Stromal cell of bone marrow (primary cell): ENCODE measurements around the gene NOS1AP.

ENCODE experiments used
- DNase-seq: peaks from one replicate; pipeline ENCODE4 v3.0.0-alpha.2; 2012; ENCODE audit warnings: low read depth

The NOS1AP gene

DNA sequence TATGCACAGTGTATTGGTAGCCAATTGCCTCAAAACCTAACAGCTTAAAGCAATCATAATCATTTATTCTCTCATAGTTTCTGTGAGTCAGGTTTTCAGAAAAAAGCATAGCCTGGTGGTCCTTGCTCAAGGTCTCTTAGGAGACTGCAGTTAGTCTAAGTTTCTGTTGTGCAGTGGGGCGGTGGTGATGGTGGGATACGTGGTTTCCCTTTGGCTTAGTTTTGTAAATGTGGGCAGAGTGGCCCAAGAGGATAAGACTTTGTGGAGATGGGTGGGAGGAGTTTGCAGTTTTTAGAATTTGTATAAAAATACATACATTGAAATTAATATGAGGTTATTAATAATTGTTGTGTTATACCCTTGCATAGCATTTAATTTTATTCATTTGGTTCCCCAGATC, 68.6 kb downstream of the NOS1AP start:
- no peak for DNase-seq

DNA sequence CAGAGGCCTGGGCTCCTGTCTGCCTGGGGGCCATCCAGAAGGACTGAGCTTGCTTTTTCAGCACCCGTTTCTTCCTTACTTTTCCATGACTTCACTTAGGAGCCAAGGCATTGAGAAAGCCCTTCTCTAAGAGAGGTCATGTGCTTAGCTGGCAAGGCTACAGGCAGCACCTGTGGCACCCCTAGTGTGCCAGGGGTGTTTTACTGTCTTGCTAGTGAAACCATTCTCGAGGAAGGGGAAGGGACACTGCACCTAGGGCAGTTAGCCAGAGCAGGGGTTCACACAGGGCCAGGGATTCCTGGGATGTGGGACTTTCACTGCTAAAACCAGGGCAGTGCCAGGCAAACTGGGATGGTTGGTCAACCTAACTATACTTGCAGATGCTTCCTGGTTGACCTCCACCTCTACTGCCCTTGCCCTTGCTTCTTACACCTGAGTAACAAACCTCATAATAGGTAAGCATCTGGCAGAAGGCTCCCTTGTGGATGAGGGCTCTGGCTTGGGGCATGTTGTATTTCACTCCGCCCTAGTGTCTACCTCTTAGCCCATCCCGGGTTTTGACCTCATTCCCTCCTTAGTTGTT, 69.2 kb downstream of the NOS1AP start:
- no peak for DNase-seq

DNA sequence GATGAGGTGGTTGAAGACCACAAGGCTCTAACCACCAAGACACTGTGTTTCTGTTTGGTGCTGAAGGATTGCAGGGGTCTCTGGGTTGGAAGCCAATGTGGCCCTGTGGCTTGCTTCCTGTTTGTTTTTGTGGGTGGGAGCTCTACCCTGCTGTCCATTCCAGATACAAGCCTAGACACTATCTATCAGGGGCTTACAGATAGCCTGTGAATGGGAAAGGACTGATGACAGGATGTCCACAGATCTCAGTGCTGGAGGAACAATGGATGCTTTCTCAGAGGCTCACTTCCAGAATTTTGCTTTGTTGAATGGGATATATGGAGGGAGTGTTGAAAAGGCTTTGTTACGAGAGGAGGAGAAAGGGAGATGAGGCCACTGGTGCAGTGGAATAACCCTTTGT, 69.7 kb downstream of the NOS1AP start:
- no peak for DNase-seq

DNA sequence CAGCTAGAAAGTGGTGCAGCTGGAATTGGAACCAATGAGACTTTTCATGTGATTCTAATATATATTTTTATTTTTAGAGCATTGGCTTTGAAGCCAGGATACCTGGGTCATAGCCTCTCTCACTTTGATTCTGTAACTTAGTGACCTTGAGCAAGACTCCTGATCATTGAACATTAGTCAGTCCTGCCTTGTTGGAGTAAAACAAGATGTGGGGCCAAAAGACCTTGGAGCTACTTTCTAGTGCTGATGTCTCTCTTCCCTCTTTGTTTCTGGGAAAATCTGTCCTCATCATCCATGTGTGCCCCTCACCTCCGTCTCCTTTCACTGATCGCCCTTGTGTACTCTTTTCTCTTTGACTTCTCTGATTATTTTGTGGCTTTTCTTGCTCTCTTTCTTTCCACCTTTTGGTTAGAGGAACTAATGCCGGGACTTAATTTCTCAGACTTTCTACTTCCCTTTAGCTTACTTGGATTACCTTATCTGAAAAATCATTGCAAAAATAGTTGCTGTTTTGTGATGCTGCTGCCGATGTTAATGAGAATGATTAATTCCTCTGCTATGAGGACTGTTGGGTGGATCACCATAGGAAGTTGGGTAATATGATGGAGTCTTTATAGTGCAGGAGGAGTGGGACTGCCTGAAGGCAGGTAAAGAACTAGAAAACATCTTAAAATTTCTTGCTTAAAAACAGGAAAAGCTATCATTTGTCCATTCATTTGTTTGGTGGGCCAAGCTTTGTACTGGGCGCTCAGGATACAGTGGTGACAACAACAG, 72.0 kb downstream of the NOS1AP start:
- DNase-seq = no peak

DNA sequence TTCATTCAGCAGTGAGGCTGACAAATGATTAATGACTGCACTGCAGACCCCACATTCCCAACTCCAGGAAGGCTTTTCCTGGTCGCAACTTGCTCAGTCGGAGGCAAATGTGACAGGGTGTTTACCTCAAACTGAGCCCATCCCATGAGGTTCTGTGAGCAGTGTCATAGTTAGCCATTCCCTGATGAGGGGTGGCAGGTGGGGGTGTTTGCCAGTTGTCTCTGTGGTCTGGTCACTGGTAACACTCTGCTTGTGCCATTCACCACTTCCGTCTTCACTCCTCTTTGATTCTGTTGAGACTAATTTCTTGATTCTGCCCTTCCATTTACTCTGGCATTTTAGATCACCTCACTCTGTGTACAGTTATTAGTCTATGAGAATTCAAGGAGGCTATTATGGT, 73.5 kb downstream of the NOS1AP start:
- no peak for DNase-seq

DNA sequence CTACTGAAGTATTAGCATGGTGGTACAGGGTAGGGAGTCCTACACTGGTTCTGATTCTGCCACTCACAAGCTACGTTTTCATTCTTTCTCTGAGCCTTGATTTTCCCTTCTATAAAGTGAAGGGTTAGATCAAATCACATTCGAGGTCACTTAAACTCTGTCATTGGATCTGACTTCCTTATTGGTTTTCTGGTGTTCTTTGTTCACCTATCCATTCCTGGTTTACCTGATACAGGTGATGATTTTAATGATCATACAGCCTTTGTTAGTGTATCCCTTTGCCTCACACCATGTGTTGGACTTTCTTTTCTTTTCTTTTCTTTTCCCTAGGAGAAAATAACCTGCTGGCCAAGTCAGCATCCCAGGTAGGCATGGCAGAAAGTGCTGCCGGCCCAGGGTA, 74.8 kb downstream of the NOS1AP start:
- DNase-seq = no peak

DNA sequence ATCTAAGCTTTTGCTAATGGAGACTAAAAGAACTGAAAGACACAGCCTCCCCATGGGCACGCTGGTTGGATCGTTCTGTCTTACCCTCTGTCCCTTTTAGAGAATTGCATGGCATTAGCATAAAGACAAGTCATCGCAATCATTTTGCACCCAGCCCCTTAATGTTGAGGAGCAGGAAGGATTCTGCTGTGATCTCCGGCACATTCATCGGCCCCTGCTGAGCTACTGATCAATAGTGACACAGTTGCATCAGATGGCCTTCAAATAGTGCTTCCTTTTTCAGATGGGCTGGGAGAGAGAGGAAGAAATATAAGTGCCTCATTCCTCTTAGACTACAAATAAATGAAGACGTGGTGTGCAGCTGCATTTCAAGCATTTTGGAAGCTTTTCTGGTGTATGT, 75.4 kb downstream of the NOS1AP start:
- no peak for DNase-seq

DNA sequence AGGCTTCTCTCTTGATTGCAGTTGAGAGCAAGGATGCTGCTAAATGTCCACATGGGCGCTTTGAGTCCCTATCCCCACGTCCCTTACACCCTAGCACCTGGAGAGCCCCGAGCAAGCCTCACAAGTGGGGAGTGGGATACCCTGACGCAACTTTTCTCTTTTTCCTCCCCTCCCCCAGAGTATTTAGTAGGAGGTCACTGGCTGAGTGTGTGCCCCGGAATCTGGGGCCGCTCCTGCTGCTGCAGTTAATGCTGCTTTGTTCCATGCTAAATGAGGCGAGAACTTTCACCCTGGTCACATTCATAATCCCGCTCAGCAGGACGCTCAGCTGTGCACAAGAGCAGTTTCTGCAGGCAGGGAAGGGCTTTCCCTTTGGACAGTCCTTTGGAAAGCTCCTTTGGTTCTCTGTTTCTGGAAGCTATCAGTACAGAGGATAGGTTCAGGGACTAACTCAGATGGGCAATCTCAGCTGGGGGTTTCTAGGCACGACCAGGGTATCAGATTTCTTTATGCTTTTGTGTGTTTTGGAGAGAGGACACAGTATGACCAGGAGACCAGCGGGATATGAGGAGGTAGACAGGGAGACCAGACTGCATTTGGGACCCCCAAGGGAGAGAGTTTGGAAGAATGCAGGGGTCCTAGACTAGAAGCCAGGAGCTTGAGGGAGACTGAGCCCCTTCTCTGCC, 75.9 kb downstream of the NOS1AP start:
- DNase-seq = no peak

DNA sequence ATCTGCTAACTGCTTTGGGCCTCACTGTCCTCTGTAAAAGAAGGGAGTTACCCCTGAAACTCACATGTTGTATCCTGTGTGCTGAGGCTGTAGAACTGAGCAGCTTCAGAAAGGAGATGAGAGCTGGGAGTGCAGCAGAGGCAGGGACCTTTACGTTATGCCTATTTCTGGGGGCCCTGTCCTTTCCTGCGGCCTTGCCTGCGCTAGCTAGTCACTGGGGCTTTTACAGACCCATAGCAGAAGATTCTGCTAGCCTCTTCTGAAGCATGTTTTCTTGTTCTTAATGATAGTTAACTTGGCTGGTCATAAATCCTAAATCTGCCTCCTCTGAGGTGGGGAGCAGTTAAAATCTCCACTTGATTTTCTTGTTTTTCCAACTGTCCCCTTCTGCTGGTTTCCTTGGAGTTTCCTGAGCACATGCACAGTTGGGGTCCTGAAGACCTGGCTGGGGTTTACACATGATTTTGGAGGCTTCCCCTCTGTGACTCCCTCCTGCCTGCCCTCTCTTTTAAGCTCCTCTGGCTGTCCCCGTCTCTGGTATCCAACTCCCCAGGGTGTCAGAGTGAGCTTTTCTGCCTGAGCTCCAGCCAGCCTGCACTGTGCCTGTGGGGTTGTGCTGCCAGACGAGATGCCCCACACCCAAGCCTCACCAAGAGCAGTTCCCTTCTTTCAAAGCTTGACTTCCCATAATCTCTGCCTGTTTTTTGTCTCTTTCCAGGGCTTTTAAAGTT, 76.6 kb downstream of the NOS1AP start:
- DNase-seq = no peak

DNA sequence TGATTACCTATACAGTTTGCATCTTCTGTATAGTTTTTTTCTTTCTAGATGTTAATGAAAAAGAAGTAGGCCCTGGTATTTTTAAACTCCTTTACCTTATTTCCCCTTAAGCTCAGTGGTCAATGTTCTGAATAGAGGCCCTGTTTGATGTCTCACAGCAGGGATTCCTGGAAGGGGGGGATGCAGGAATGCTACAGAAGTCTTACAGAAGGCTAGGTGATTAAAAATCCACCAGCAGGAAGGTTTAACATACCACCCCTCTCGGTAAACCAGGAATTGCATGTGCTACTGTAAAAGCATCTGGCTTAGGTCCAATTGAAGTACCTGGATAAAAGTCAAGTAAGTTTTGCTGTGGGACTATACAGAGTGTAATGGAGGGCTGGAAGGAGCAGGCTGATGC, 78.3 kb downstream of the NOS1AP start:
- no peak for DNase-seq

DNA sequence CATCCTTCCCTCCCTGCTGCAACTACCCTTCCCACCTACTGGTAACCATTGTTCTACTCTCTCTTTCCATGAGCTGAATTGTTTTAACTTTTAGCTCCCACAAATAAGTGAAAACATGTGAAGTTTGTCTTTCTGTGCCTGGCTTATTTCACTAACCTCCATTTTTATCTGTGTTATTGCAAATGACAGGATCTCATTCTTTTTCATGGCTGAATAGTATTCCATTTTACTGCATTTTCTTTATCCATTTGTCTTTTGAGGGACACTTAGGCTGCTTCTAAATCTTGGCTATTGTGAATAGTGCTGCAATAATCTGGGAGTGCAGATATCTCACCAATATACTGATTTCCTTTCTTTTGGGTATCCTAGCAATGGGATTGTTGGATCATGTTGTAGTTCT, 80.6 kb downstream of the NOS1AP start:
- no peak for DNase-seq

DNA sequence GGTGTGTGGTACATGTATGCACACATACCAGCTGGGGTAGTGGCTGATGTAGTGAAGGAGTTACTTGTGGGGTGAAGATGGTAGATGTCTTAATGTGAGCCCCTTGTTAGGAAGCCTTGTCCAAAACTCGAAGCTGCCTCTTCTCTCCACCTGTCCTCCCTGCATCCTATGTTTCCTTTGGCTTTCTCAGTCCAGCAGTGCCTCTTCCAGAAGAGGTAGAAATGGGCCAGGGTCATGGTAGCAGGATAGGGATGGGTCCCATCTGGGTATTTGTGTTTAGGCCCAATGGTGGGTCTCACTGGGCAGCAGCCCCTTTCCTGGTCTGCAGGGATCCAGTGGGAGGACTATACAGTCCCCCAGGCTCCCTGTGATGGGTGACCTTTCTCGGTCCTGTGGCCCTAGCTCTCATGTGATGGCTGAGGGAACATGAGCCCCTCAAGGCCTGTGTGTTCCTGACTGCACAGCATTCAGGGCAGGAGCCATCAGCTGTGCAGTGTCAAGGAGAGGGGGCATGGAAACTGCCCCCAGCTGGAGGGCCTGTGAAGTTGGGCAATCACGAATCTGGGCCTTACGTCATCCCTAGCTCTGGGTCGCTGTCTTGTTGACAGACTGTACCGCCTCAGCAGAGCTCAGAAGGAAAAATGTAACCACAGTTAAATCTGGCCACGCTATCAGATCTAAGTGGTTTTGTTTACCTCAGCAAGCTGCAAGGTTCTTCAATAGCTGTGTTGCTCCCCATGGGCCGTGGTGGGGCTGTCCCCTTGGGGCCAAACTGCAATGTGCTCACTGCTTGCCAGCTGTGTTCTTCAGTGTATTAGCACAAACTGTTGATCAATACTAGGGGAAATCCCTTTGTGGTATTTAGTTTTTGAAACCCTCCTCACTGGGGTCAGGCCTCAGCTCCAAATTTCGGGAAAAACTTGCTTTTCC, 82.7 kb downstream of the NOS1AP start:
- DNase-seq = no peak

DNA sequence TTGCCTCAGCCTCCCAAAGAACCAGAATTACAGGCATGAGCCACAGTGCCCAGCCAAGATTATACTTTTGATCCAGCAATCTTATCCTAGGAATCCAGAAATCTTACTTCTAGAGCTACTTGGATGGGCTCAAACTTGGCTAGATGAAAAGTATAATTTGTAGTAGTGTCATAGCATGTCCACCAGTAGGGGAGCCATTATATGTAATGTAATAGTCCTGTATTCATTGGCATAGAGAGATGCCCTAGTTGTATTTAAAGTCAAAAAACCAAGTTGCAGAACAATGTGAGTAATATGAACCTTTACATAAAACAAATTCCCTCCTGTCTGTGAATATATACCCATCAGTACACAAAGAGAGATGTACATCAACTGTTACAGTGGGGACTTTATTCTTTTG, 83.9 kb downstream of the NOS1AP start:
- DNase-seq = no peak

DNA sequence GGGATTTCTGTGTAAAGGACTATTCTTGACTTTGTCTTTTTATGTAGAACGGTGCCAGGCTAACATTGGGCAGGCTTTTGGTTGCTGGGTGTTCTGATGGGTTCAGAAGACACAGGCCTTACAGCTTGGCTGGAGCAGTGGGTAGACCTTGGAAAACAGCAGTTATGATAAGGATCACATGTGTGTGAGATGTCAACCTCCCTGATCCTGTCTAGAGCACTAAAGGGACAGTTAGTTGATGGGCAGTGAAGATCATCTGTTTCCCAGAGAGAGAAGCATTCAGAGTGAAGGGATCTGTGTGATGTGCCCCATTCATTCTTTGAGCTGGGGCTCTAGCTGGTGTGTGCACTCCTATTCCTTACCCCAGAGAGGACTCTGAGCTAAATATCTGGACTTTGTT, 88.0 kb downstream of the NOS1AP start:
- DNase-seq = no peak

DNA sequence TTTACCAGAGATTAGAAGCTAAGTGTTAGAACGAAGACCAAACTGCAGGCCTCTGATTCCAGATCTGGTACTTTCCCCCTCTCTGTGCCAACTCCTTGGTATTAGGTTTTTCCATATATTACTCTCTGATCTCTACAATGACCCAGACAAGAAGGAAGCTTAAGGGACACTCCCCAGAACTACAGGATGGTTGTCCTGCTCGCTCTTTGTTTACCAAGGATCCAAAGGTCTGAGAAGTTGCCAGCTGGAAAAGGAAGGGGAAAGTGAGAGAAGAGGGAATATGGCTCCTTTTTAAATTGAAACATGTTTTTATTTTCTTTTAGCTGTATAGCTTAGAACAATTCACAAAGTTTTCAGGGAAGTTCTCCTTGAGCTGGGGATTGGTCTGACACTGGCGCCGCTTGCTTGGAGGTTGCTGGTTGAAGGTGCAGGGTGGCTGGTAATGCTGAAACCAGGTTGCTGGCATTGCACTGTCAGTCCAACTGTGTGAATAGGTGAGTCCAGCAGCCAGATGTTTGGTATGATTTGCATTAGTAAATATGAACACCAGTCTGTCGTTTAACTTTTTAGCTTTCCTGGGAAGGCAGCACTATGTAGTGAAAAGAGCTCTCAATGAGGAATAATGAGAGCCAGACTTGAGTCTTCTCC, 89.3 kb downstream of the NOS1AP start:
- no peak for DNase-seq

DNA sequence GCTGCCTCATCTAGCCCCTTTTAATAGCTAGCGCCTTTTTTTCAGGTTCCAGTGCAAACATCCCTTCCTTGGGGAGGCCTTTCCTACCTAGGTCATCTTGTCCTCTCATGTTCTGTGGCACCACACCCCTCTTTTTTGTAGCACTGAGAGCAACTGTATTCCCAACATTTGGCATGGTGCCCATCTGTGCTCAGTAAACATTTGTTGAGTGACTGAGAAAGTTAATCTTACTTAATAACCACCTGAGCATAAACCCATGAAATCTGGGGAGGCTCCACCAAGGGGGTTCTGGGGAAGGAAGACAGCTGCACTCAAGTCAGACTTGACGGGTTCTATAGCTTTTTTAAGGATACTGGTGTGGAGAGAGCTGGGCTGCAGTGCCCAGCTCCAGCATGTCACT, 90.0 kb downstream of the NOS1AP start:
- DNase-seq = no peak

DNA sequence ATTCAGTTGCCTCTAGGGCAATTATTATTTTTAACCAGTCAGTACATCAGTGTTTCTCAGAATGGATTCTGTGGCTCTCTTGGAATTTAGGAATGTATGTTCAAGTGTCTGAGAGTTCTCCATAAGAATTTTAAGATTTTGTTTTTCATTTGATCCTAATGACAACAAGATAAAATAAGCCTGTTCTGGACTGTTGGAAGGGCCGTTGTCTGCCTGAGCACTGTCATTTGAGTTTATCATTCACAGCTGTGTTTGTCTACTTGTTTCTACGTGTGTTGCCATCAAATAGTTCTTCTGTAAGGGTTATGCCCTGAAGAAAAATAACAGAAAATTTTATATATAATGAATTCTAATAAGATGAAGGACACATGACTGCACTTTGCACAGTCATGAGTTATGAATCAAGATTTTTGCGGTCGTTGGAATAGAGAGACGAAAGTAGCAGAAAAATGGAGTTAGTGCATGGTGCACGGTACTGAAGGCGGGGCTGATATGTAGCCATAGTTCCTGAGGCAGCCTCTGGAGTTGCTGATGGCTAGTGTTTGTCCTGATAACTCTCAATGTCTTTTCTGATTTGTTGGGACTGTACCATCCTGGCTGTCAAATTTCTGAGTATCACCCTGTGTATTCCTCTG, 92.5 kb downstream of the NOS1AP start:
- no peak for DNase-seq

DNA sequence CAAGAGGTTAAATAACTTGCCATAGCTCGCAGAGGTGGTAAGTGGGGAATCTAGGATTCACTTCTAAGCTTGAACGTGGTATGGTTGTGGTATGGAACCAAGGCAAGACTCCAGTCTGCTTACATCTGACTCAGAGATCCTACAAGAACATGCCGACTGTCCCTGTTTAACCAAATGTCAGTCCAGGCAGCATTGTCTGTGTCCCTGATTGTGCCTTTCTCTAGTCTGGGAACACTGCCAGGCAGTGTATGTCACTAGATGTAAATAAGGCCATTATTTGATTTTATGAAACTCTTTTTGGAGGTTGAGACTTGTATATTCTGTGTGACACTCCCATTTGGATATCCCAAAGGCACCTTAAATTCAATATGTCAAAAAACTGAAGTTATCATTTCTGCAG, 96.0 kb downstream of the NOS1AP start:
- no peak for DNase-seq

DNA sequence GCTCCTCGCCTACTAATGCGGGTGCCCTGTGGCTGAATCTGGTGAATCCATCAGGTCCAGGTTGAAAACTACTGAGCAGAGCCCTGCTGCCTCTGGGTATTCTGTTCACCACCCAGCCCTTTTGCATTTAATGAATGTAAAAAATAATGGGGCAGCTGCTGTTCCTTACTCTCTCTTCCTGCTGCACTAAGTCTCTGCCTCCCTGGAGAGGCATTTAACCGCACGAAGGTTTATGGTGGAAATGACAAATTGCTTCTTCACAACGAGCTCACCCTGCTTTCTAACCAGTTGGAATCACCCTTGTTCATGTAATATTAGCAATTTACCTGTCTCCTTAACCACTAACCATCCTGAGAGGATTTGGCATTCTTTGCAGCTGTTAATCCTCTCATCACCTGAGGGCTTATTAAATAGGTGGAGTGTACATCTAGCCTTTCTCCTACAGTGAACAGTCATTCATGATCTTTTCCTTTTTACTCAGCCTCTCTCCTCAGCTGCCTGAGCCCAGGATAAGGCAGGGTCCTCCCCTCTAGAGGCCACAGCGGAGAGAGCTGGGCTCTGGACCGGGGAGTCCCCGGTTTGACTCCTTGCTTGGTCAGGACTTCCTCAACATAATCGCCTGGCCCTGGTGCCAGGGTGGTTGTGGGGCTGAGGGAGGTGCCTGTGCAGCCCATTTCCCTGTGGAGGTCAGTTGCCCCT, 97.6 kb downstream of the NOS1AP start:
- no peak for DNase-seq

DNA sequence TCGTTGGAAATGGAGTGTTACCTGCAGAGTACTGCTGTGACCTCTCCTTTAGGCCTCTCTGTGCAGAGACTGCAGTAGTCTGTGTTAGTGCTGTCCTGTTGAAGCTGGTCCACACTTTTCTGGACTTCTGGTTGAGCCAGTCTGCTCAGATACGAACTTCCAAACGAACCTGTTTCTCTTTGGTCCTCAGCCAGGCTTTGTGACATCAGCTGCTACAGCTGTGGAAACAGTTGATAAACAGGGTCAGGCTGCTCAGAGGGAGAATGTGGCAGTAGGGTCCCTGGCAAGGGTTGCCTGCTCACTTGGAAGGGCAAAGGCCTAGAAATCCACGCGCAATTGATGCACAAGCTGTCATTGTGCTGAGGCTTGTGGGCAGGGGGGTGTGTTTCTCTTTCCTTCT, 98.8 kb downstream of the NOS1AP start:
- DNase-seq = no peak
